ENCODE results near the gene RBM5.

DNA sequence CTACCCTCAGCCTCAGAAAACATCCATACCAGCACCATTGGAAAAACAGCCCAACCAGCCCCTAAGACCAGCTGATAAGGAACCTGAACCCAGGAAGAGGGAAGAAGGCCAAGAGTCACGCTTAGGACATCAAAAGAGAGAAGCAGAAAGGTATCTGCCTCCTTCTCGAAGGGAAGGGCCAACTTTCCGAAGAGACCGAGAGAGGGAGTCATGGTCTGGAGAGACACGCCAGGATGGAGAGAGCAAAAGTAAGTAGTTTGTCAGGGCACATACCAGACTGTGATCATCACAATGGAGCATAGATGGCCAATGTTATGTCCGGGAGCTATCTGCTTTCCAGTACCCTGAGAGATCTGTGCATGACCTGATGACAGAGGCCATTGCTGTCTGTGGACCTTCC is 31.0 kb upstream of the RBM5 start:
- TF ChIP-seq, protein P1, sequence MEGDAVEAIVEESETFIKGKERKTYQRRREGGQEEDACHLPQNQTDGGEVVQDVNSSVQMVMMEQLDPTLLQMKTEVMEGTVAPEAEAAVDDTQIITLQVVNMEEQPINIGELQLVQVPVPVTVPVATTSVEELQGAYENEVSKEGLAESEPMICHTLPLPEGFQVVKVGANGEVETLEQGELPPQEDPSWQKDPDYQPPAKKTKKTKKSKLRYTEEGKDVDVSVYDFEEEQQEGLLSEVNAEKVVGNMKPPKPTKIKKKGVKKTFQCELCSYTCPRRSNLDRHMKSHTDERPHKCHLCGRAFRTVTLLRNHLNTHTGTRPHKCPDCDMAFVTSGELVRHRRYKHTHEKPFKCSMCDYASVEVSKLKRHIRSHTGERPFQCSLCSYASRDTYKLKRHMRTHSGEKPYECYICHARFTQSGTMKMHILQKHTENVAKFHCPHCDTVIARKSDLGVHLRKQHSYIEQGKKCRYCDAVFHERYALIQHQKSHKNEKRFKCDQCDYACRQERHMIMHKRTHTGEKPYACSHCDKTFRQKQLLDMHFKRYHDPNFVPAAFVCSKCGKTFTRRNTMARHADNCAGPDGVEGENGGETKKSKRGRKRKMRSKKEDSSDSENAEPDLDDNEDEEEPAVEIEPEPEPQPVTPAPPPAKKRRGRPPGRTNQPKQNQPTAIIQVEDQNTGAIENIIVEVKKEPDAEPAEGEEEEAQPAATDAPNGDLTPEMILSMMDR (IDR thresholded peaks at IDR 0.05) = no peak
- TF ChIP-seq EZH2 (IDR thresholded peaks at IDR 0.05; ENCODE audit: borderline replicate concordance, insufficient read depth, low read depth, low read length, poor library complexity, severe bottlenecking) = no peak

Measured in B cell (primary cell).